HFF-Myc (cell line): ENCODE results near the gene PRSS3.
"Not testable (repeated sequence)": the region's sequence is repeated elsewhere in the genome, so short reads cannot be mapped to it uniquely, and the experiment has no call there.

Experiments
- DNase-seq: peaks from one replicate; pipeline ENCODE4 v3.0.0-alpha.2; 2011; ENCODE audit warnings: low read depth; ENCODE audit errors: extremely low read depth
- H3K4me3 ChIP-seq: replicated peaks from 2 replicates; pipeline ENCODE4 v1.5.1; 2011; ENCODE audit warnings: low read depth, mild to moderate bottlenecking, control low read depth, low read length
- TF ChIP-seq, protein P1 (sequence below): IDR thresholded peaks from 2 replicates; pipeline ENCODE4 v1.5.1; 2012; ENCODE audit warnings: mild to moderate bottlenecking, low read depth, low read length, control low read depth; ENCODE audit errors: missing control alignments

Gene PRSS3

DNA sequence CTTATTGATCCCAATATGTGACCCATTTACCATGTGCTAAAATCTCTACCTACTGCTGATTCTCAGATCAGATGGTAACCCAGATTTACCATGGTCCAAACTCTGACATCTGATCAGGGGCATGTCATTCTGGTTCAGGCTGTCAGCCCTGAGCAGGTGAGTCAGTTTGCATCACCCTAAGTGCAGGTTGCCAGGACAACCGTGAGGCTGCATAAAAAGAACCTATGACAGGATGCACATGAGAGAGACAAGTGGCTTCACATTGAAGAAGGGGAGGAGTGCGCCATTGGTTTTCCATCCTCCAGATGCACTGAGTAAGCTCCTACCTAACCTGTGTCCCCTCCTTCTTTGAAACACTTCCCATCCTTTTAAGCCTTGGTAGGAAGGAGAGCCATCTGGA lies 801 bp upstream of the PRSS3 start:
- TF ChIP-seq, protein P1, sequence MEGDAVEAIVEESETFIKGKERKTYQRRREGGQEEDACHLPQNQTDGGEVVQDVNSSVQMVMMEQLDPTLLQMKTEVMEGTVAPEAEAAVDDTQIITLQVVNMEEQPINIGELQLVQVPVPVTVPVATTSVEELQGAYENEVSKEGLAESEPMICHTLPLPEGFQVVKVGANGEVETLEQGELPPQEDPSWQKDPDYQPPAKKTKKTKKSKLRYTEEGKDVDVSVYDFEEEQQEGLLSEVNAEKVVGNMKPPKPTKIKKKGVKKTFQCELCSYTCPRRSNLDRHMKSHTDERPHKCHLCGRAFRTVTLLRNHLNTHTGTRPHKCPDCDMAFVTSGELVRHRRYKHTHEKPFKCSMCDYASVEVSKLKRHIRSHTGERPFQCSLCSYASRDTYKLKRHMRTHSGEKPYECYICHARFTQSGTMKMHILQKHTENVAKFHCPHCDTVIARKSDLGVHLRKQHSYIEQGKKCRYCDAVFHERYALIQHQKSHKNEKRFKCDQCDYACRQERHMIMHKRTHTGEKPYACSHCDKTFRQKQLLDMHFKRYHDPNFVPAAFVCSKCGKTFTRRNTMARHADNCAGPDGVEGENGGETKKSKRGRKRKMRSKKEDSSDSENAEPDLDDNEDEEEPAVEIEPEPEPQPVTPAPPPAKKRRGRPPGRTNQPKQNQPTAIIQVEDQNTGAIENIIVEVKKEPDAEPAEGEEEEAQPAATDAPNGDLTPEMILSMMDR = no peak
- no peak overlapping the region for H3K4me3 ChIP-seq
- no peak for DNase-seq

DNA sequence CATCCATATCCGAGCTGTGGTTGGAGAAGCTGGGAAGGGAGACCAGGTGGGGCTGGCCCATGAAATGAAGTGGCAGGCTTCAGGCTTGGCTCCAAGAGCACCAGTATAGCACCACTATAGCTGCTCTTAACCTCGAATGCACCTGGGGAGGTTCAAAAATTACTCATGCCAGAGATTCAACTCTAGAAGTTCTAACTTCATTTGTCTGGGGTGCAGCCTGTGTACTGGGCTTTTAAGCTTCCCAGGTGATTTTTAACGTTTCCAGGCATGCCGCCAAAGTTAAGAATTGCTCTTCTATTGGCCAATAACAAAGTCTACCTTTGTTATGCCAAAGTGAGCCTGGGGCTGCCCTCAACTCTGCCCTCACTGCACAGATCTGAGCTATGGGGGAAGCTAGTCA lies 458 bp downstream of the PRSS3 start:
- TF ChIP-seq, protein P1 = no peak
- H3K4me3 ChIP-seq = no peak overlapping the region
- DNase-seq = no peak

DNA sequence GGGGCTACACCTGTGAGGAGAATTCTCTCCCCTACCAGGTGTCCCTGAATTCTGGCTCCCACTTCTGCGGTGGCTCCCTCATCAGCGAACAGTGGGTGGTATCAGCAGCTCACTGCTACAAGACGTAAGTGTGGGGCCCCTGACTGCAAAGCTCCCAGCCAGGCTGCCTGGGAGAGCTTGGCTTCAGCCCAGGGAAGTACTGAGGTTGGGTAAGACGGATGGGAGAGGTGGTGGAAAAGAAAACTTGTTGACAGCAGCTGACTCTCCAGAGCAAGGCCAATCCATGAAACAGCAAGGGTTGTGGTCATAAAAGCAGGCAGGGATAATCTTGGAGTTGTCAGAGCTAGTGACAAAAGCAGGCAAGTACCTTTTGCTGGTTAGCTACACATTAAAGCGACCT lies 1.3 kb downstream of the PRSS3 start:
- DNase-seq, H3K4me3 ChIP-seq: not testable (repeated sequence)

DNA sequence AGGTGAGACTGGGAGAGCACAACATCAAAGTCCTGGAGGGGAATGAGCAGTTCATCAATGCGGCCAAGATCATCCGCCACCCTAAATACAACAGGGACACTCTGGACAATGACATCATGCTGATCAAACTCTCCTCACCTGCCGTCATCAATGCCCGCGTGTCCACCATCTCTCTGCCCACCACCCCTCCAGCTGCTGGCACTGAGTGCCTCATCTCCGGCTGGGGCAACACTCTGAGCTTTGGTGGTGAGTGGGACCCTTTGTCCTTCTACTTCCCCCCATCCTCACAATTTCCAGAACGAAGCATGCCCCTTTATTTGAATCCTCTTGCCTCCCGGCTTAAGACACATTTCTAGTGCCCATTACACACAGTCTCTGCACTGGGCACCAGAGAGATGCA lies 2.5 kb downstream of the PRSS3 start:
- TF ChIP-seq, protein P1 = no peak
- H3K4me3 ChIP-seq = no peak overlapping the region
- no peak for DNase-seq

DNA sequence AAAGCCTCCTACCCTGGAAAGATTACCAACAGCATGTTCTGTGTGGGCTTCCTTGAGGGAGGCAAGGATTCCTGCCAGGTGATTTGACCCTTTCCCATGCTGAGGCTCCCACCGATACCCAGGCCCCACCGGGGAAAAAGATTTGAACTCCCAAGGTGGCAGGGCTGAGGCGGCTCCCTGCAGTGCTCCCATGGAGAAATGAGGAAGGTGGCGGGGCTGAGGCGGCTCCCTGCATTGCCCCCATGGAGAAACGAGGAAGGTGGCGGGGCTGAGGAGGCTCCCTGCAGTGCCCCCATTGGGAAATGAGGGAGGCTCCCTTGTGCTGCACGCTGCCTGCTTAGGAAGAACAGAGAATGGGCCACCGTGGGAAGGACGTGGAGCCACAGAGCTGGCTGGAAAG lies 3.2 kb downstream of the PRSS3 start:
- DNase-seq = no peak
- TF ChIP-seq, protein P1 = no peak
- H3K4me3 ChIP-seq = no peak overlapping the region

DNA sequence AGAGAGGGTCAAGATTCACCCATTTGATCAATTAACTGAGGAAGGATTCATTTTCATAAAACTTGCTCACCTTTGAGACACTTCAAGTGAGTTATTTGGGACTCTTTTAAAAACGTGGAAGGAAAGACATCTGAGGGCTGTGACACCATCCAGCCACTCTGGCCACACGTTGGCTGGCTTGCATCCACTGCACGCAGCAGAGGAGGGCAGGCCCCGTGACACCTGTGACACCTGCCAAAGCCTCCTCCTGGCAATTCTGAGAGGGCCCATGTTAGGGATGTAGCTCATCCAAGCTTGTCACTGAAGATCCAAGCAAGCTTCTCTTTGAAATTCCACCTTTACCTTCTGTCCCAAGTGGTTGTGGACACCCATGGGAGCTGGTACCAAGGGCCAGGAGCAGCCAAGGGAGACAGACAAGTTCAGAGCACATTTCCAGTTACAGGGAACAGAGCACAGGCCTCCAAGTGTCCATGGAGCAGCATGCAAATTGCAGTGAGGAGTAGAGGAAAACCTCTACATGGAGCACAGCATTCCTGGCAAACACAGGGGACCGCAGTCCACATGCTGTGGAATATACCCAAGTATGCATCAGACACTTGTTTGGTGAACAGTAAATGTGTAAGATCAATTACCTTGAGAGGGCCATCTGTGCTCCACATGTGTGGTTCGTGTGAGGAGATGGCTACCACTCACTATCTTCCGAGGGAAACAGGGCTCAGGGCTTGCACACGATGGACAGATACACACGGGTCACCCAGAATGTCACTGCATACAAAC lies 4.8 kb downstream of the PRSS3 start:
- H3K4me3 ChIP-seq = no peak overlapping the region
- TF ChIP-seq, protein P1 = no peak
- DNase-seq = no peak

DNA sequence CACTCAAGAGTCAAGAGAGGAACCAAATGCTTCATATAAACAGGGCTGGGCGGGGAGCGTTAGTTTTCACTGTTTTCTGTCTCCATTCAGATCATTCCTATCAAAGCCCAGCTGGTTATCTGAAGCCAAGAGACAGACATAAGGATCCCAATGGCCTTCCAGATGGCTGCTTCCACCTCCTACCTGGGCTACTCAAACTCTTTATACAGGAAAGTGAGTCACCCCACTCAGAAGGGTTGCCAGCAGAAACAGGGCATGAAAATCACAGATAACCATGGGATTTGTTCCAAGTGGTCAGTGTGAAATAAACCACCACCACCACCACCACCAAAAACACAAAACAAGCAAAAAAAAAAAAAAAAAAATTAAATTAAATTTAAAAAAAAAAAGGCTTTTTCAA lies 5.5 kb downstream of the PRSS3 start:
- no peak overlapping the region for H3K4me3 ChIP-seq
- DNase-seq = no peak
- TF ChIP-seq, protein P1 = no peak

DNA sequence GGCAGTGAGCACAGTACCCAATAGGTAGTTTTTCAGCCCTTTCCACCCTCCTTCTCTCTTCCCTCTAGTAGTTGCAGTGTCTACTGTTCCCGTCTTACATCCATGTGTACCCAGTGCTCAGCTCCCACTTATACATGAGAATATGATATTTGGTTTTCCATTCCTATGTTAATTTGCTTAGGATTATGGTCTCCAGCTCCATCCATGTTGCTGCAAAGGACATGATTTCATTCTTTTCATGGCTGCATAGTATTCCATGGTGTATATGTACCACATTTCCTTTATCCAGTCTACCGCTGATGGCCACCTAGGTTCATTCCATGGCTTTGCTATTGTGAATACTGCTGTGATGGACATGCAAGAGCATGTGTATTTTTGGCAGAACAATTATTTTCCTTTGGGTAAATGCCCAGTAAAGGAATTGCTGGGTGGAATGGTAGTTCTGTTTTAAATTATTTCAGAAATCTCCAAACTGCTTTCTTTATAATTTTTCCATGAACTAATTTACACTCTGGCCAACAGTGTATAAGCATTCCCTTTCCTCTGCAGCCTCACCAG lies 6.7 kb downstream of the PRSS3 start:
- not testable (repeated sequence) for H3K4me3 ChIP-seq, DNase-seq

DNA sequence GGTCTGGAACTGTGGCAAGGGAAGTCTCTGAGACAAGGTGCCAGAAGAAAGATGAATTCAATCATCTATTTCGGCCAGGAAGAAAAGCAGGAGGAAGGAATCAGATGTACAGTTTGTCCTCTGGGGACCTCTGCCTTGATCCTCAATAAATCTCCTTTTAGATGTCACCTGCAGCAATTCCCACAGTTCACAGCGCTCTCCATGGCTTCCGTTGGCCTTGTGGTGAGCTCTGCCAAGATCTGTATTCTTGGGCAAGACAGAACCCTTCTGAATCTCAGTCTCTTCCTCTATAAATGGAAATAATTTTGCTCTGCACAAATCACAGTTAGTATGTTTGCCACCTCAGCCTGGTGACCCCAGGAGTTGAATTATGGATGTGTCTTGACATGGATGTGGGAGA lies 8.8 kb downstream of the PRSS3 start:
- H3K4me3 ChIP-seq, DNase-seq: not testable (repeated sequence)

DNA sequence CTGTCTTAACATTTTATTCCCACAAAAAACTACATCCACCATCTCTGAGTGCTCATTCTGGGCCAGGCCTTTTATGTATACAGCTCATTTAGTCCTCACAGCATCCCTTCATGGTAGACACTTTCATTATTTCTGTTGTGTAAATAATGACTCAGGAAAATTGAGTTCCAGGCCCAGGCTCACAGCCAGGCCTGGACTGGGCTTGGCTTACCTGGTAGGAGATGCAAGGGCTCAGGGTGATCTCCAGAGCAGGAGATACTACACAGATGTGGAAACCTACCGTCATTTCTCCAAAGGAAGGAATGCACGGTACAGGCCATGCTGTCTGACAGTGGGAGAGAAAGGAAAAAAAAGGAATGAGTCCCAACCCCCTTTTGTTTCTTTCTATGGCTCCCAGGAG lies 11.8 kb downstream of the PRSS3 start:
- H3K4me3 ChIP-seq, DNase-seq: not testable (repeated sequence)

DNA sequence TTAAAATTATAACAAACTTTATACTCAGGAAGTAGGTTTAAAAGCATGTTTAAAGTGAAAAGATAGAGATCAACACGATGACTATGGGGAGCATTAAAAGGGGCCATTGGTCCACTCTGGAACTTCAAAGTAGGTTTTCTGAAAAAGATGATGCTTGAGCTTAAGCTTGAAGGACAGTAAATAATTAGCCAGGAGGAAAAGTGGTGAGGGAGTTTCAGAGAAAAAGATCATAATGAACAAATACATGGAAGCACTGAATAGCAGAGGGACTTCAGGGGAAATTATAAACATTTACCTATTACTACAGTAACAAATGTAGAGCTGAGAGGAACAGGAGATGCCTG lies 13.6 kb downstream of the PRSS3 start:
- H3K4me3 ChIP-seq, DNase-seq: not testable (repeated sequence)
